B cell (primary cell): ENCODE results near the gene G0S2. TPM values are rescaled to one million over a fixed set of nuclear protein-coding genes. Genes with fewer than 3 reads are reported as not detected.

Source experiments
- ATAC-seq: fragments of 200-7000 bp; cut with Tn5 transposase; one replicate; pipeline ENCODE4 v1.10.0; 2021; ENCODE audit warnings: low read depth, mild to moderate bottlenecking, moderate number of reproducible peaks, moderate library complexity
- CTCF ChIA-PET: fragments of 350-600 bp; sonication (Branson Sonifier 250); formaldehyde crosslinking; loops from one replicate; lab custom pipeline; 2021; ENCODE audit warnings: antibody characterized with exemption, inconsistent platforms; lab: Charles Lee
- POLR2A ChIA-PET: fragments of 350-600 bp; sonication (Branson Sonifier 250); formaldehyde crosslinking; loops from one replicate; lab custom pipeline; 2021; ENCODE audit warnings: antibody characterized with exemption; lab: Charles Lee
- DNase-seq: peaks from one replicate; pipeline ENCODE4 v3.0.0; 2013
- H2AFZ ChIP-seq: 2 replicates; pipeline ENCODE4 v1.6.1; 2012; ENCODE audit warnings: mild to moderate bottlenecking, low read depth, low read length; ENCODE audit not compliant: insufficient read depth, poor library complexity, severe bottlenecking
- H3K27ac ChIP-seq, 2 donors: 1 replicate in 1 of 2; 2 replicates in 1 of 2; pipeline ENCODE4 v1.5.1; 2012 to 2013; ENCODE audit warnings: low read length in 2 of 2, mild to moderate bottlenecking in 2 of 2, moderate library complexity in 1 of 2
- H3K27me3 ChIP-seq, 4 experiments: fragments of 200-600 bp in 1 of 4; sonication (generic) in 1 of 4; replicated peaks in 1 of 4; 1 replicate in 2 of 4; 2 replicates in 2 of 4; pipeline versions ENCODE4 v1.6.1 to v1.7.0; 2013 to 2016; ENCODE audit warnings: low read length in 3 of 4, mild to moderate bottlenecking in 2 of 4, mixed read lengths in 1 of 4, moderate library complexity in 1 of 4; ENCODE audit not compliant: insufficient read depth in 4 of 4, control insufficient read depth in 3 of 4; ENCODE audit errors: control extremely low read depth in 1 of 4
- H3K36me3 ChIP-seq, 2 experiments: replicated peaks in 1 of 2; 1 replicate in 1 of 2; 2 replicates in 1 of 2; pipeline versions ENCODE4 v1.6.1 to v1.7.1; 2013; ENCODE audit warnings: low read length in 1 of 2; ENCODE audit not compliant: insufficient read depth in 2 of 2, control insufficient read depth in 1 of 2; ENCODE audit errors: control extremely low read depth in 1 of 2, extremely low read depth in 1 of 2
- H3K4me1 ChIP-seq, 2 donors: fragments of 200-600 bp in 1 of 2; sonication (generic) in 1 of 2; 1 replicate in 1 of 2; 2 replicates in 1 of 2; pipeline versions ENCODE4 v1.5.1 to v1.6.1; 2013 to 2017; ENCODE audit warnings: low read length in 2 of 2; ENCODE audit not compliant: control insufficient read depth in 2 of 2, insufficient read depth in 2 of 2
- H3K4me2 ChIP-seq: replicated peaks from 2 replicates; pipeline ENCODE3; 2012; ENCODE audit warnings: mild to moderate bottlenecking, low read depth, low read length; ENCODE audit not compliant: poor library complexity, severe bottlenecking
- H3K4me3 ChIP-seq, 5 experiments: fragments of 200-600 bp in 1 of 5; sonication (generic) in 1 of 5; 1 replicate in 3 of 5; 2 replicates in 2 of 5; pipeline versions ENCODE4 v1.5.1 to v1.7.0; 2011 to 2016; ENCODE audit warnings: low read length in 4 of 5, mild to moderate bottlenecking in 4 of 5, low read depth in 2 of 5, control low read depth in 1 of 5, moderate library complexity in 1 of 5; ENCODE audit not compliant: insufficient read depth in 1 of 5; ENCODE audit errors: control extremely low read depth in 1 of 5, extremely low read depth in 1 of 5
- H3K79me2 ChIP-seq: fragments of 200-600 bp; sonication (generic); one replicate; pipeline ENCODE4 v1.6.0; 2016; ENCODE audit warnings: low read length; ENCODE audit not compliant: control insufficient read depth, insufficient read depth
- H3K9ac ChIP-seq: fragments of 200-600 bp; sonication (generic); 2 replicates; pipeline ENCODE4 v1.6.1; 2017; ENCODE audit warnings: mild to moderate bottlenecking, low read length, moderate library complexity
- H3K9me3 ChIP-seq, 3 donors: one replicate each; pipeline versions ENCODE4 v1.6.1 to v1.7.1; 2013; ENCODE audit warnings: low read length in 2 of 3; ENCODE audit not compliant: control insufficient read depth in 2 of 3, insufficient read depth in 1 of 3; ENCODE audit errors: control extremely low read depth in 1 of 3
- H4K20me1 ChIP-seq: 2 replicates; pipeline ENCODE4 v1.6.0; 2012; ENCODE audit warnings: mild to moderate bottlenecking, low read length; ENCODE audit not compliant: insufficient read depth, control insufficient read depth, poor library complexity, severe bottlenecking
- H3K27ac Mint-ChIP-seq: one replicate; pipeline ENCODE4 v1.8.0; 2021; ENCODE audit warnings: mixed read lengths
- H3K27me3 Mint-ChIP-seq: one replicate; pipeline ENCODE4 v1.8.0; 2021; ENCODE audit warnings: mixed read lengths
- H3K4me1 Mint-ChIP-seq: one replicate; pipeline ENCODE4 v1.8.0; 2021; ENCODE audit warnings: mixed read lengths
- H3K4me3 Mint-ChIP-seq: one replicate; pipeline ENCODE4 v1.8.0; 2021; ENCODE audit warnings: mixed read lengths
- H3K9me3 Mint-ChIP-seq: one replicate; pipeline ENCODE4 v1.8.0; 2022; ENCODE audit warnings: mixed read lengths; ENCODE audit not compliant: insufficient read depth
- CTCF ChIP-seq: fragments of 200-600 bp; IDR thresholded peaks from one replicate; pipeline ENCODE4 v1.8.0; 2022; ENCODE audit warnings: antibody characterized with exemption, mild to moderate bottlenecking
- EZH2 ChIP-seq: IDR thresholded peaks from 2 replicates; pipeline ENCODE4 v1.6.1; 2012; ENCODE audit warnings: borderline replicate concordance, low read depth, mild to moderate bottlenecking, moderate library complexity, low read length; ENCODE audit not compliant: insufficient read depth, poor library complexity, severe bottlenecking
- WGBS: methylation state at CpG from one replicate; pipeline ENCODE4 v1.1.5; 2013; ENCODE audit warnings: missing lambda C conversion rate; ENCODE audit not compliant: insufficient coverage; 5-methylcytosine and 5-hydroxymethylcytosine counted together
- intact Hi-C: fragments of 100-400 bp; cut with micrococcal nuclease; formaldehyde crosslinking; loops from one replicate; pipeline ENCODE4 v1.10.0; 2022
- polyA plus RNA-seq: library from polyadenylated mRNA; depleted of rRNA; stranded (reverse); fragments of >200 nt; gene quantifications from 2 replicates; pipeline ENCODE4 v1.2.3, GENCODE V29; 2012
- total RNA-seq, 2 donors: library from RNA; stranded (reverse); fragments of 120-200 nt in 1 of 2; gene quantifications; 1 replicate in 1 of 2; 2 replicates in 1 of 2; pipeline versions ENCODE4 v1.2.3 to v1.2.4, GENCODE V29; 2013 to 2022

Gene G0S2
- total and polyA plus RNA-seq, 2 donors (not counting 1 experiment from before 2014, with no cell fraction given), result 6.2 TPM; not detected in 1

- Histone ChIP-seq H3K9ac (no peak overlapping the region), H3K9me3 (no peaks in the 10 kb centered on the region), H3K79me2 (no peaks in the 10 kb centered on the region), H4K20me1 (no peaks in the 10 kb centered on the region), H3K4me2 (no peak overlapping the region), H3K4me3 (no peak overlapping the region), H3K36me3 (no peaks in the 10 kb centered on the region), H3K27me3 (no peaks in the 10 kb centered on the region), H3K4me1 (no peaks in the 10 kb centered on the region), H2AFZ (no peak overlapping the region), H3K27ac (no peak overlapping the region)
- Mint-ChIP-seq H3K4me1 (peaks cover 3% of the 10 kb centered on the region), H3K27ac (no peak overlapping the region), H3K4me3 (no peak overlapping the region), H3K27me3 (peaks cover 9% of the 10 kb centered on the region), H3K9me3 (no peaks in the 10 kb centered on the region)
- intact Hi-C loops, result no loop called here
- ChIA-PET POLR2A (no interaction called here), CTCF (interaction anchor here (0.6 kb wide), 1 partner anchor 202 kb away, joined by 4 read pairs; no protein-coding TSS in a partner anchor)
- no peak for DNase-seq
- TF ChIP-seq CTCF (no peak), EZH2 (no peak)
- ATAC-seq, result no peak
- 95% methylated on average over 16 of the region's 20 CpGs for WGBS
Measured at GRCh38 chr1:209634005-209634737, 41.0 kb upstream of the G0S2 start.

GRCh38 chr1:209635850-209636249, 39.4 kb upstream of the G0S2 start:
- CTCF ChIA-PET, result no interaction called here
- H3K79me2 ChIP-seq, result no peaks in the 10 kb centered on the region
- H3K4me1 Mint-ChIP-seq, result peaks cover 3% of the 10 kb centered on the region

More at GRCh38 chr1:209635850-209636249, 39.4 kb upstream of the G0S2 start:
- Histone ChIP-seq H3K9me3 (no peaks in the 10 kb centered on the region), H3K27ac (no peak overlapping the region), H3K4me1 (no peaks in the 10 kb centered on the region), H3K4me2 (no peak overlapping the region), H3K4me3 (no peak overlapping the region), H3K36me3 (no peaks in the 10 kb centered on the region), H3K27me3 (no peaks in the 10 kb centered on the region), H4K20me1 (no peaks in the 10 kb centered on the region), H2AFZ (no peak overlapping the region), H3K9ac (no peak overlapping the region)
- no peak overlapping the region for H3K27ac Mint-ChIP-seq
- H3K9me3 Mint-ChIP-seq, result no peaks in the 10 kb centered on the region
- WGBS, result 96% methylated on average over 2 of the region's 5 CpGs
- no peak overlapping the region for H3K4me3 Mint-ChIP-seq
- peaks cover 9% of the 10 kb centered on the region for H3K27me3 Mint-ChIP-seq
- intact Hi-C loops, result no loop called here
- POLR2A ChIA-PET, result no interaction called here
- TF ChIP-seq CTCF, result no peak
- TF ChIP-seq EZH2, result no peak
- DNase-seq, result no peak
- no peak for ATAC-seq
